Liver (tissue), 9 donors: ENCODE data around the gene PLP2. TPM values are rescaled to one million over a fixed set of nuclear protein-coding genes. Genes with fewer than 3 reads are reported as not detected.
A peak's percentile ranks its signal among the peaks of the same experiment; 100 is the strongest.
"Not testable (repeated sequence)": the region's sequence is repeated elsewhere in the genome, so short reads cannot be mapped to it uniquely, and the experiment has no call there.

ENCODE experiments used
- DNase-seq: peaks from one replicate; pipeline ENCODE4 v3.0.0-alpha.2; 2017; ENCODE audit warnings: low spot score
- H3K27ac ChIP-seq, 2 donors: one replicate each; pipeline ENCODE4 v1.7.0; 2013; ENCODE audit warnings: inconsistent platforms in 2 of 2, low read length in 2 of 2, control low read depth in 1 of 2, low read depth in 1 of 2, mild to moderate bottlenecking in 1 of 2
- H3K27me3 ChIP-seq, 4 donors: one replicate each; pipeline versions ENCODE4 v1.6.1 to v1.7.0; 2013; ENCODE audit warnings: low read length in 3 of 4, inconsistent platforms in 1 of 4, mild to moderate bottlenecking in 1 of 4, moderate library complexity in 1 of 4; ENCODE audit not compliant: control insufficient read depth in 4 of 4, insufficient read depth in 4 of 4
- H3K36me3 ChIP-seq, 4 donors: one replicate each; pipeline versions ENCODE4 v1.6.1 to v1.7.0; 2013; ENCODE audit warnings: low read length in 3 of 4, mild to moderate bottlenecking in 3 of 4, low read depth in 1 of 4, moderate library complexity in 1 of 4; ENCODE audit not compliant: control insufficient read depth in 4 of 4, insufficient read depth in 3 of 4
- H3K4me1 ChIP-seq, 4 donors: one replicate each; pipeline versions ENCODE4 v1.6.1 to v1.7.0; 2013; ENCODE audit warnings: low read length in 3 of 4, mild to moderate bottlenecking in 3 of 4, moderate library complexity in 1 of 4; ENCODE audit not compliant: control insufficient read depth in 4 of 4, insufficient read depth in 4 of 4
- H3K4me3 ChIP-seq, 3 donors: one replicate each; pipeline versions ENCODE4 v1.6.1 to v1.7.0; 2013; ENCODE audit warnings: low read length in 3 of 3, control low read depth in 1 of 3, low read depth in 1 of 3, mild to moderate bottlenecking in 1 of 3
- H3K9ac ChIP-seq, 2 donors: one replicate each; pipeline ENCODE4 v1.7.0; 2013; ENCODE audit warnings: low read length in 2 of 2, mild to moderate bottlenecking in 2 of 2, moderate library complexity in 2 of 2, control low read depth in 1 of 2, low read depth in 1 of 2
- H3K9me3 ChIP-seq, 4 donors: one replicate each; pipeline versions ENCODE4 v1.6.1 to v1.7.0; 2013; ENCODE audit warnings: low read length in 3 of 4; ENCODE audit not compliant: control insufficient read depth in 4 of 4
- EGR1 ChIP-seq, 2 donors: IDR thresholded peaks; 2 replicates each; pipeline ENCODE4 v1.6.1; 2016 to 2018; ENCODE audit warnings: antibody characterized with exemption in 2 of 2, low read depth in 2 of 2
- FOXA1 ChIP-seq: IDR thresholded peaks from 2 replicates; pipeline ENCODE4 v1.6.1; 2016; ENCODE audit warnings: antibody characterized with exemption
- FOXA2 ChIP-seq: IDR thresholded peaks from 2 replicates; pipeline ENCODE4 v1.6.1; 2016; ENCODE audit warnings: antibody characterized with exemption
- GABPA ChIP-seq, 2 donors: IDR thresholded peaks in 1 of 2; conservative IDR thresholded peaks in 1 of 2; 2 replicates each; pipeline ENCODE4 v1.6.1; 2016; ENCODE audit warnings: antibody characterized with exemption in 2 of 2, mild to moderate bottlenecking in 1 of 2, moderate library complexity in 1 of 2
- HNF4A ChIP-seq, 2 donors: conservative IDR thresholded peaks; 2 replicates each; pipeline ENCODE4 v1.6.1; 2016; ENCODE audit warnings: antibody characterized with exemption in 2 of 2, mild to moderate bottlenecking in 2 of 2
- HNF4G ChIP-seq: IDR thresholded peaks from 2 replicates; pipeline ENCODE4 v1.6.1; 2016; ENCODE audit warnings: antibody characterized with exemption
- JUND ChIP-seq, 2 donors: IDR thresholded peaks; 2 replicates each; pipeline ENCODE4 v1.6.1; 2016; ENCODE audit warnings: antibody characterized with exemption in 2 of 2
- NR2F2 ChIP-seq: IDR thresholded peaks from 2 replicates; pipeline ENCODE4 v1.6.1; 2016; ENCODE audit warnings: antibody characterized with exemption
- RAD21 ChIP-seq, 2 donors: IDR thresholded peaks; 2 replicates each; pipeline ENCODE4 v1.6.1; 2016; ENCODE audit warnings: antibody characterized with exemption in 2 of 2, mild to moderate bottlenecking in 2 of 2
- RXRA ChIP-seq, 2 donors: IDR thresholded peaks; 2 replicates each; pipeline ENCODE4 v1.6.1; 2017 to 2018; ENCODE audit warnings: antibody characterized with exemption in 2 of 2, mild to moderate bottlenecking in 1 of 2
- SP1 ChIP-seq: IDR thresholded peaks from 2 replicates; pipeline ENCODE4 v1.6.1; 2018; ENCODE audit warnings: antibody characterized with exemption, mild to moderate bottlenecking
- TAF1 ChIP-seq: conservative IDR thresholded peaks from 2 replicates; pipeline ENCODE4 v1.6.1; 2016; ENCODE audit warnings: antibody characterized with exemption, mild to moderate bottlenecking
- YY1 ChIP-seq: IDR thresholded peaks from 2 replicates; pipeline ENCODE4 v1.6.1; 2016; ENCODE audit warnings: antibody characterized with exemption, mild to moderate bottlenecking
- WGBS: extraction: QIAGEN DNeasy Blood & Tissue Kit; methylation state at CpG from one replicate; pipeline ENCODE4 v1.1.7; 2013; 5-methylcytosine and 5-hydroxymethylcytosine counted together
- polyA plus RNA-seq, 2 donors: library from polyadenylated mRNA; stranded (reverse) in 1 of 2; unstranded in 1 of 2; fragments of 200-250 nt in 1 of 2; fragments of >200 nt in 1 of 2; fragmentation: Nextera tagmentation in 1 of 2; extraction: Ambion mirVana in 1 of 2; gene quantifications; one replicate each; pipeline versions ENCODE4 v1.2.1 to v1.2.3, GENCODE V29; 2013 to 2015
- total RNA-seq, 2 donors: library from RNA; depleted of rRNA; stranded (reverse); fragments of >200 nt; gene quantifications; one replicate each; pipeline ENCODE4 v1.2.3, GENCODE V29; 2014
- TF ChIP-seq, protein P1 (sequence below): IDR thresholded peaks from 2 replicates; pipeline ENCODE4 v1.6.1; 2016; ENCODE audit warnings: antibody characterized with exemption
- TF ChIP-seq, protein P2 (sequence below): IDR thresholded peaks from 2 replicates; pipeline ENCODE4 v1.6.1; 2016; ENCODE audit warnings: antibody characterized with exemption
- TF ChIP-seq, protein P3 (sequence below): IDR thresholded peaks from 2 replicates; pipeline ENCODE4 v1.6.1; 2016; ENCODE audit warnings: antibody characterized with exemption, mild to moderate bottlenecking
- TF ChIP-seq, protein P4 (sequence below): IDR thresholded peaks from 2 replicates; pipeline ENCODE4 v1.6.1; 2016; ENCODE audit warnings: antibody characterized with exemption
- donor health status: healthy.
- donor health status: healthy.
- donor health status: healthy.
- donor health status: healthy.
- donor health status: healthy.

The PLP2 gene
- total and polyA plus RNA-seq, 4 donors = 2.4 to 24.5 (median 14.7) TPM

DNA sequence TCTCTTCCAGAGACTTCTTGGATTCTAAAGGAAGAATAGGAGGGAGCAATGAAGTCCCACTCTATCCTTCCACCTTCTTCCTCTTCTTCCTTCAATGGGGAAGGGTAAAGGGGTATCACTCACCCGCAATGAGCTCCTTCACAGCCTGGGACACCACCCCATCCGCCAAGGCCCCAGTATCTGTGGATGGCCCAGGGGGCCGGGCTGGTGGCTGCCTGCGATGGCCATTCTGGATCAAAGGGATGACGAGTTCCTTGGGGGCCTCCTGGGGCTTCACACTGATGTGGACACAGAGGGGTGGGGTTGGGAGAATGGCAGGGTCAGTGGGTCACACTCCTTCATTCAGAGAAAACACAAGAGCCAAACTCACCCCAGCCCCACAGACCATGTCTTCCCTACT, 49.2 kb upstream of the PLP2 start:
- no peak for TF ChIP-seq RAD21 (IDR thresholded peaks at IDR 0.05)
- no peak for TF ChIP-seq TAF1
- no peak for TF ChIP-seq HNF4G
- no peak for TF ChIP-seq YY1
- TF ChIP-seq, protein P1, sequence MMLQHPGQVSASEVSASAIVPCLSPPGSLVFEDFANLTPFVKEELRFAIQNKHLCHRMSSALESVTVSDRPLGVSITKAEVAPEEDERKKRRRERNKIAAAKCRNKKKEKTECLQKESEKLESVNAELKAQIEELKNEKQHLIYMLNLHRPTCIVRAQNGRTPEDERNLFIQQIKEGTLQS = no peak
- no peak for TF ChIP-seq EGR1 (IDR thresholded peaks at IDR 0.05; ENCODE audit: low read depth in 2 of 2)
- TF ChIP-seq SP1 = no peak
- TF ChIP-seq, protein P2, sequence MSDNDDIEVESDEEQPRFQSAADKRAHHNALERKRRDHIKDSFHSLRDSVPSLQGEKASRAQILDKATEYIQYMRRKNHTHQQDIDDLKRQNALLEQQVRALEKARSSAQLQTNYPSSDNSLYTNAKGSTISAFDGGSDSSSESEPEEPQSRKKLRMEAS = no peak
- no peak for TF ChIP-seq NR2F2
- TF ChIP-seq, protein P3, sequence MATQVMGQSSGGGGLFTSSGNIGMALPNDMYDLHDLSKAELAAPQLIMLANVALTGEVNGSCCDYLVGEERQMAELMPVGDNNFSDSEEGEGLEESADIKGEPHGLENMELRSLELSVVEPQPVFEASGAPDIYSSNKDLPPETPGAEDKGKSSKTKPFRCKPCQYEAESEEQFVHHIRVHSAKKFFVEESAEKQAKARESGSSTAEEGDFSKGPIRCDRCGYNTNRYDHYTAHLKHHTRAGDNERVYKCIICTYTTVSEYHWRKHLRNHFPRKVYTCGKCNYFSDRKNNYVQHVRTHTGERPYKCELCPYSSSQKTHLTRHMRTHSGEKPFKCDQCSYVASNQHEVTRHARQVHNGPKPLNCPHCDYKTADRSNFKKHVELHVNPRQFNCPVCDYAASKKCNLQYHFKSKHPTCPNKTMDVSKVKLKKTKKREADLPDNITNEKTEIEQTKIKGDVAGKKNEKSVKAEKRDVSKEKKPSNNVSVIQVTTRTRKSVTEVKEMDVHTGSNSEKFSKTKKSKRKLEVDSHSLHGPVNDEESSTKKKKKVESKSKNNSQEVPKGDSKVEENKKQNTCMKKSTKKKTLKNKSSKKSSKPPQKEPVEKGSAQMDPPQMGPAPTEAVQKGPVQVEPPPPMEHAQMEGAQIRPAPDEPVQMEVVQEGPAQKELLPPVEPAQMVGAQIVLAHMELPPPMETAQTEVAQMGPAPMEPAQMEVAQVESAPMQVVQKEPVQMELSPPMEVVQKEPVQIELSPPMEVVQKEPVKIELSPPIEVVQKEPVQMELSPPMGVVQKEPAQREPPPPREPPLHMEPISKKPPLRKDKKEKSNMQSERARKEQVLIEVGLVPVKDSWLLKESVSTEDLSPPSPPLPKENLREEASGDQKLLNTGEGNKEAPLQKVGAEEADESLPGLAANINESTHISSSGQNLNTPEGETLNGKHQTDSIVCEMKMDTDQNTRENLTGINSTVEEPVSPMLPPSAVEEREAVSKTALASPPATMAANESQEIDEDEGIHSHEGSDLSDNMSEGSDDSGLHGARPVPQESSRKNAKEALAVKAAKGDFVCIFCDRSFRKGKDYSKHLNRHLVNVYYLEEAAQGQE = no peak
- H3K4me1 ChIP-seq = peaks cover 0 to 16% (median 9%) of the 10 kb centered on the region in 4 donors
- H3K4me3 ChIP-seq = peak overlapping the region; percentile 58 to 96 (median 90)
- WGBS = 87% methylated on average over 5 of the region's 5 CpGs
- no peaks in the 10 kb centered on the region for H3K9me3 ChIP-seq
- peaks cover 0 to 18% (median 4%) of the 10 kb centered on the region in 4 donors for H3K36me3 ChIP-seq
- no peak overlapping the region for H3K27ac ChIP-seq
- DNase-seq = no peak
- peak overlapping the region in 1 of 2 donors; percentile 95 for H3K9ac ChIP-seq
- H3K27me3 ChIP-seq = no peaks in the 10 kb centered on the region

DNA sequence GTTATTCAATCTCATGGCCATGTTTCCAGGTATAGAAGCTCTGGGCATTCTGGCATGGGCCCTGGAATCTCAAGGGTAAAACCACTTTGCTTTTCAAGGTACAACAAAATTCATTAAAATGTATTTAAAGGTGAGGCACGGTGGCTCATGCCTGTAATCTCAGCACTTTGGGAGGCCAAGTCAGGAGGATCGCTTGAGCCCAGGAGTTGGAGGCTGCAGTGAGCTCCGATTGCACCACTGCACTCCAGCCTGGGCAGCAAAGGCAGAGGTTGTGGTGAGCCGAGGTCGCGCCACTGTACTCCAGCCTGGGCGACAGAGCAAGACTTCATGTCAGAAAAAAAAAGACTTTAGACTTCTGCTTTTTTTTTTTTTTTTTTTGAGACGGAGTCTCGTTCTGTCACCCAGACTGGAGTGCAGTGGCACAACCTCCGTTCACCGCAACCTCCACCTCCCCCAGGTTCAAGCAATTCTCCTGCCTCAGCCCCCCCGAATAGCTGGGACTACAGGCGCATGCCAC, 43.9 kb upstream of the PLP2 start:
- H3K27me3 ChIP-seq, H3K4me1 ChIP-seq, H3K9ac ChIP-seq, H3K4me3 ChIP-seq, DNase-seq, H3K36me3 ChIP-seq, H3K27ac ChIP-seq, H3K9me3 ChIP-seq: not testable (repeated sequence)
- WGBS = 82% methylated on average over 13 of the region's 13 CpGs

DNA sequence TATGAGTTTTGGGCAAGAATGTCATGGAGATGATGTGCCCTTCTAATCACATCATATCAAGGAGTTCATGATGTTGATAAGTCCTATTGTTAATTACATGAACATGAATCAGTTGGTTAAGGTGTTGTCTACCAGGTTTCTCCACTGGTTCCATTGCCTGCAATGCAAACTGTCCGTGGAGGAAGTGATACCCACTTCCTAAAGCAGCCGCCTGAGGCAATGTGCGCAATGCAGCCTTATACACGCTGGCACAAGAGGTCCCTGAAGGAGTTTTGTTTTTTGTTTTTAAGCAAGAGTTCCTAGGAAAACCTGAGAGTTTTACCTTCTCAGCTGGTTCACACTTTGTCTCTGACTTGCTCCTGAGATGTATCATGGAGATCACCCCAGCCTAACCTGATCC, 42.3 kb upstream of the PLP2 start:
- 86% methylated on average over 4 of the region's 4 CpGs for WGBS
- Histone ChIP-seq H3K4me1 (no peaks in the 10 kb centered on the region), H3K36me3 (no peaks in the 10 kb centered on the region), H3K27me3 (no peaks in the 10 kb centered on the region), H3K9me3 (no peaks in the 10 kb centered on the region), H3K9ac (no peak overlapping the region), H3K4me3 (no peak overlapping the region), H3K27ac (no peak overlapping the region)
- DNase-seq = no peak
- TF ChIP-seq, protein P1 = no peak
- no peak for TF ChIP-seq EGR1 (IDR thresholded peaks at IDR 0.05; ENCODE audit: low read depth in 2 of 2)
- TF ChIP-seq GABPA (IDR thresholded peaks at IDR 0.05 in 1 of 2, conservative IDR thresholded peaks at IDR 0.05 in 1 of 2) = no peak
- no peak for TF ChIP-seq HNF4A (conservative IDR thresholded peaks at IDR 0.05)
- TF ChIP-seq RAD21 (IDR thresholded peaks at IDR 0.05) = no peak
- no peak for TF ChIP-seq FOXA1
- no peak for TF ChIP-seq HNF4G
- TF ChIP-seq, protein P4, sequence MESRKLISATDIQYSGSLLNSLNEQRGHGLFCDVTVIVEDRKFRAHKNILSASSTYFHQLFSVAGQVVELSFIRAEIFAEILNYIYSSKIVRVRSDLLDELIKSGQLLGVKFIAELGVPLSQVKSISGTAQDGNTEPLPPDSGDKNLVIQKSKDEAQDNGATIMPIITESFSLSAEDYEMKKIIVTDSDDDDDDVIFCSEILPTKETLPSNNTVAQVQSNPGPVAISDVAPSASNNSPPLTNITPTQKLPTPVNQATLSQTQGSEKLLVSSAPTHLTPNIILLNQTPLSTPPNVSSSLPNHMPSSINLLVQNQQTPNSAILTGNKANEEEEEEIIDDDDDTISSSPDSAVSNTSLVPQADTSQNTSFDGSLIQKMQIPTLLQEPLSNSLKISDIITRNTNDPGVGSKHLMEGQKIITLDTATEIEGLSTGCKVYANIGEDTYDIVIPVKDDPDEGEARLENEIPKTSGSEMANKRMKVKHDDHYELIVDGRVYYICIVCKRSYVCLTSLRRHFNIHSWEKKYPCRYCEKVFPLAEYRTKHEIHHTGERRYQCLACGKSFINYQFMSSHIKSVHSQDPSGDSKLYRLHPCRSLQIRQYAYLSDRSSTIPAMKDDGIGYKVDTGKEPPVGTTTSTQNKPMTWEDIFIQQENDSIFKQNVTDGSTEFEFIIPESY = no peak
- TF ChIP-seq, protein P3 = no peak
- TF ChIP-seq TAF1 = no peak
- TF ChIP-seq FOXA2 = no peak
- TF ChIP-seq NR2F2 = no peak
- TF ChIP-seq, protein P2 = no peak
- TF ChIP-seq JUND (IDR thresholded peaks at IDR 0.05) = no peak
- TF ChIP-seq SP1 = no peak
- no peak for TF ChIP-seq RXRA (IDR thresholded peaks at IDR 0.05)
